Ramos (cell line): ENCODE data around the gene KBTBD3.
"Not testable (repeated sequence)": the region's sequence is repeated elsewhere in the genome, so short reads cannot be mapped to it uniquely, and the experiment has no call there.

Source experiments
- in situ Hi-C: fragments of 300-500 bp; cut with MboI; formaldehyde crosslinking; loops from one replicate; pipeline ENCODE4 v1.14.3; 2022; ENCODE audit warnings: low sequenced_read_pairs; ENCODE audit not compliant: unreplicated experiment

Gene KBTBD3

DNA sequence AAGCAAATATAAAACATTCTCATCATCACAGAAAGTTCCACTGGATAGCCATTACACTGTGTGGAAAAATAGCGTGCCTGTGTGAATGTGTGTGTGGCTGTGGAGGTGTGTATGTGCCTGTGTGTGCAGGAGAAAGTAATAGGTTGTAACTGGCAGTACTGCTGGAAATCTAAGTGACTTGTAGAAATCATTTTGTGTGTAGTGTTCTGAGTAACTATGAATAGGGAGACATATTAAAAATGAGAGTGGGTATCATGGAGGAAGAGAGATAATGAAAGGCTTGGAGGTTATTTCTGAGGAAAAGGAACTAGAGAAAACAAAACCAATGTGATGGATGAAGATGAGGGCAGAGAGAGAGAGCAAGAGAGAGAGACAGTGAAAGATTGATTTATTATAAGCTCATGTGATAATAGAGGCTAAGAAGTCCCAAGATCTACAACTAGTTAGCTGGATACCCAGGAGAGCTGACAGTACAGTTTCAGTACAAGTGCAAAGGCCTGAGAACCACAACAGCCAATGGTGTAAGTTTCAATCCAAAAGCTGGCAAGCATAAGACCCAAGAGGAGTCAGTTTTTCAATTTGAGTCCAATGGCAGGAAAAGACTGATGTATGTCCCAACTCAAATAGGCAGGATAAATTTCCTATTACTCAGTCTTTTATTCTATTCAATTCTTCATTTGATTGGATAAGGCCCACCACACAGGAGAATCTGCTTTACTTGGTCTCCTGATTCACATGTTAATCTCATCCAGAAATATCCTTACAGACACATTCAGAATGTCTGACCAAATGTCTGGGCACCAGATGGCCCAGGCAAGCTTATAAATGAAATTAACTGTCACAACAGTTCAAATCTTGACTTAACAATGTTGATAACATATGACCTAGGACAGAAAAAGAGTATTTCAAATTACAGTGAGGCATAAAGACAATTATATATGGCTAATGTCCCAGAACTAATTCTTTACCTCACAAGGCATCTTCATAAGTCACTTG is 14.9 kb downstream of the KBTBD3 start:
- in situ Hi-C loops = no loop called here

DNA sequence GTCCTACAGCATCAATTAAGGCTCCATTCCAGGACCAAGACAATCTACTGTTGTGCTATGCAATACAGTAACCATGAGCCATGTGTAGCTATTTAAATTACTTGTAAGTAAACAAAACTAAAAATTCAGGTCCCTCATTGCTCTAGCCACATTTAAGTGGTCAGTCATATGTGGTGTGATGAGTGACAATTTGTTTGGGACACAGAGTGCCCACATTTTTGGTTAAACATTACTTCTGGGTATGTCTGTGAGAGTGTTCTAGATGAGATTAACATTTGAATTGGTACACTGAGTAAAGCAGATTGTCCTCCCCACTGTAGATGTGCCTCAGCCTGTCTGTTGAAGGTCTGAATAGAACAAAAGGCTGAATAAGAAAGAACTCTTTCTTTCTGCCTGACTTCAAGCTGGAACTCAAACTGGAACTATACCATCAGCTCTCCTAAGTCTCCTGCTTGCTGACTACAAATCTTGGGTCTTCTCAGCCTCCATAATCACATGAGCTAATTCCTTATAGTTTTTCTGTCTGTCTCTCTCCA is 15.8 kb downstream of the KBTBD3 start:
- in situ Hi-C loops = no loop called here

- in situ Hi-C loops = no loop called here
Observed at GRCh38 chr11:106059617-106060016, 17.5 kb downstream of the KBTBD3 start.

DNA sequence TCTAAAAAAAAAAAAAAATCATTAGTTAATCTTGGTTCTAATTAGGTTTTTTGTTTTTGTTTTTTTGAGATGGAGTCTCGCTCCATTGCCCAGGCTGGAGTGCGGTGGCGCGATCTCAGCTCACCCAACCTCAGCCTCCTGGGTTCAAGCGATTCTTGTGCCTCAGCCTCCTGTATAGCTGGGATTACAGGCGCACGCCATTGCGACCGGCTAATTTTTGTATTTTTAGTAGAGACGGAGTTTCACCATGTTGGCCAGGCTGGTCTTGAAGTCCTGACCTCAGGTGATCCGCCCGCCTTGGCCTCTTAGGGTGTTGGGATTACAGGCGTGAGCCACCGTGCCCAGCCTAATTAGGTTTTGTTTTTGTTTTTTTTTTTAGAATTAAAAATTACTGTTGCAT is 18.8 kb downstream of the KBTBD3 start:
- in situ Hi-C loops = not testable (repeated sequence)

- in situ Hi-C loops = no loop called here
Observed at GRCh38 chr11:106051103-106051502, 26.0 kb downstream of the KBTBD3 start.

GRCh38 chr11:106049727-106050476 is 27.2 kb downstream of the KBTBD3 start:
- in situ Hi-C loops = no loop called here

- in situ Hi-C loops = no loop called here
Observed at GRCh38 chr11:106047631-106048030, 29.5 kb downstream of the KBTBD3 start.

DNA sequence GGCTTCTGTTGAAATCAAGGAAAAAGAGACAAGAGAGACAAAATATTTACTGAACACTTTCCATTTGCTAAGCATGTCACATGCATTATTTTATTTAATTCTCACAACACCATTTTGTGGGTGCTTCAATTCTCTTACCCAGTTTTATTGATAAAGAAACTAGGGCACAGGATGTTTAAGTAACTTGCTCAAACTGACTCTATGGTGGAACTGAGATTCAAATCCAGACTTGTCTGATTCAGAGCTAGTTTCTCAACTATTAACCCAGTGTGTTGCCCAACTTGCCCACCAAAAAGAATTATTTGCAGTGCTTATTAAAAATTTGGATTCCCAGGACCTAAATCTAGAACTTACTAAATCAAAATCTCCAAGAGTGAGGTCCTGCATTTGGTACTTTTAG is 33.6 kb downstream of the KBTBD3 start:
- in situ Hi-C loops = no loop called here

DNA sequence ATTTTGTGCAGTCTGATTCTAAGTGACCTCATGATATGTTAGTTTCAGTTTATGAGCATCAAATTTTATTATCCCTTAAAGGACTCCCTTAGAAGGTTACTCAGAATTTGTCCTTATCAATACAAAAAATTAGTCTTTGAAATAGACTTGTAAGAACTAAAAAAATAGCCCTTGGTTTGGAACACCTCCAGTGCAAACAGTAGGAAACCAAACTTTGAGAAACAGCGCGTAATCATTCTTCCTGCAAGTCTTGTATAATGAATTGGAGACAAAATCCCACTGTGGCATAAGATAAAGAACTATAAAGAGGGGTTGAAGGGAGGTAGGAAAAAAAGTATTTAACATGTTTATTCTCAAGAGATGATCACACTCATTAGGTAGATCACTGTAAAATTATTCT is 44.3 kb downstream of the KBTBD3 start:
- in situ Hi-C loops = no loop called here

GRCh38 chr11:106031936-106032335 is 45.2 kb downstream of the KBTBD3 start:
- in situ Hi-C loops = no loop called here

- in situ Hi-C loops = no loop called here
Observed at GRCh38 chr11:106031202-106031810, 45.8 kb downstream of the KBTBD3 start.

- in situ Hi-C loops = no loop called here
Observed at GRCh38 chr11:106030609-106031008, 46.5 kb downstream of the KBTBD3 start.

GRCh38 chr11:106022795-106023275 is 54.3 kb downstream of the KBTBD3 start:
- in situ Hi-C loops = loop anchor here (5.0 kb wide), 1 partner anchor 54 kb away; the partner anchor contains the start of genes AASDHPPT and KBTBD3

DNA sequence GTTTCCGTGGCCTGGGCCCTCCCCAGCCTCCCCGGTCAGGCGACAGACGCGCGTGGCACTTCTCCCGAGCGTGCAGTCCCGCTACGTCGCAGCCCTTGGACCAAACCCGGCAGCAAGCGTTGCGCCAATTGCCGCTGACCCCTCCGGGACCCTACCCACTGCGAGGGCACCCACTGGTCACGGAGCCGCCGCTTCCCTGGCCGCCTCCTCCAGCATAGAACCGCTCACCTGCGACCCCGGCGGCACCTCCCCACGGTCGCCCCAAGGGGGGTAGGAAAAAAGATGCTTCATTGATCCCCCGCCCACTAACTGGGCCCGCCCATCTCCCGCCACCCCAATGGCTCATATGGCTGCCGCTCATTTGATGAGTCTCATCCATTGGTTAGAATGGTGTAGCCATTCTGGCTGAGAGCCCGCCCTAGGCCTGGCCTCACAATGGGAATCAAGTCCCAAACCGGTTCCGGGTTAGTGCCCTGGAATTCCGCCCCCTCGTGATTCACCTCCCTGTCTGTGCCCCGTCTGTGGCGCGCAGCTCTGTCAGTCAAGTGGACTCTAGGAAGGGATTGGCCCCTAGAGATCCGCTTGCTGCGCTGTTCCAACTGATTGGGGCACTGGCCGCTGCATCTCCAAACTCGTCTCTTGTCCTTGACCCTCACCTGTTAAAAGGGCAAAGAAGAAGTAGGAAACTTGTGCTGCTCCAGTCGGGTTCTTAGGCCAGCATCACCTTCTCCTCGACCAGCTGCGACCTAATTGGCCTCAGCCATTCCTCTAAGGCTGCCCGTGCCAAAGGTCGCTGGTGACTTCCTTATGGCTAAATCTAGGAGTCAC is 55.0 kb downstream of the KBTBD3 start, which contains the start of gene MSANTD4:
TSS of gene MSANTD4 (minus strand) at position 274 of the 828 bp plus-strand sequence. CDS start 11,323 bp downstream, outside the sequence.
- in situ Hi-C loops = loop anchor here (5.0 kb wide), 1 partner anchor 55 kb away; the partner anchor contains the start of genes AASDHPPT and KBTBD3

- in situ Hi-C loops = loop anchor here (5.0 kb wide), 1 partner anchor 56 kb away; the partner anchor contains the start of genes AASDHPPT and KBTBD3
Observed at GRCh38 chr11:106021181-106021966, 55.8 kb downstream of the KBTBD3 start.

DNA sequence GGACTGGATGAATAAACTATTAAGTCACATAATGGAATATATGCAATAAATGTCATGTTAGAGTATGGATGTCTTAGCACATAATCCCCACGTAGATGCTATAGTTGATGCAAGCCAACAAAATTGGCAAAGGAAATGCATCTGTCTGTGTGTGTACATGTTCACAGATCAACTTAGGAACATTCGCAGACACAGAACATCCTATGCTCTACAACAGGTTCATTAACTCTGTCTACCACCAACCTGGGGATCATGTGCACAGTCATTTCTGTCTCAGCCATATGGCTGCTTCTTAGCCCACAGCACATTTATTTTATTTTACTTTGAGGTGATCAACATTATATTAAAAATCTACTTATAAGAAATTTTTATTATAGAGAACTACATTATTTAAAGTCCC is 60.1 kb downstream of the KBTBD3 start:
- in situ Hi-C loops = no loop called here

DNA sequence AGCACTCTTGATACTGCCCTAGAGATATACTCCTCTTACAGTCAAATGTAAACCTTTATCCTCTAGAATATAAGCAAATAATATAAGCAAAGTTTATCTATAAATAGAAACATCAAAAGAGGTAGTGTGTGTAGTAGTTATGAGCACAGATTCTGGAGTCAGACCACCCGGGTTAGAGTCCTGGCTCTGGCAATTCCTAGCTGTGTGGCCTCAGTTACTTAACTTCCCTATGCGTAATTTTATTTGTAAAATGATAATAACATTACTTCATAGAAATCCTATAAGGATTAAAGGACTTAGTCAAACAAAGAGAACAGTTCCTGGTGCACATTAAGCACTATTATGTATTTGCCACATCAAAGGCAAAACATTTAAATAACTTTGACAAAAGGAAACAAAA is 62.1 kb downstream of the KBTBD3 start:
- in situ Hi-C loops = no loop called here

- in situ Hi-C loops = no loop called here
Observed at GRCh38 chr11:106014620-106015019, 62.5 kb downstream of the KBTBD3 start.
